Epithelial cell of proximal tubule (primary cell): Measurements from ENCODE around the gene COL26A1. TPM values are rescaled to one million over a fixed set of nuclear protein-coding genes. Genes with fewer than 3 reads are reported as not detected.
"Not testable (repeated sequence)": the region's sequence is repeated elsewhere in the genome, so short reads cannot be mapped to it uniquely, and the experiment has no call there.

ENCODE experiments used
- DNase-seq: peaks from one replicate; pipeline ENCODE4 v3.0.0-alpha.2; 2011; ENCODE audit warnings: low read depth
- H3K4me3 ChIP-seq: 2 replicates; pipeline ENCODE4 v1.5.1; 2011; ENCODE audit warnings: low read depth, mild to moderate bottlenecking, low read length
- CTCF ChIP-seq: conservative IDR thresholded peaks from 2 replicates; pipeline ENCODE4 v1.5.1; 2012; ENCODE audit warnings: low read depth, mild to moderate bottlenecking, low read length
- total RNA-seq: library from RNA; depleted of rRNA; stranded (reverse); fragments of >200 nt; gene quantifications from 2 replicates; pipeline ENCODE4 v1.2.3, GENCODE V29; 2015

Gene COL26A1
- total RNA-seq, 1 donor from 2014 or later = not detected

- H3K4me3 ChIP-seq = no peak overlapping the region
- no peak for TF ChIP-seq CTCF
- DNase-seq = no peak
These were observed 65.6 kb downstream of the COL26A1 start for GRCh38 chr7:101428093-101428866.

- H3K4me3 ChIP-seq = no peak overlapping the region
- TF ChIP-seq CTCF = no peak
- no peak for DNase-seq
These were observed 69.6 kb downstream of the COL26A1 start for GRCh38 chr7:101432316-101432715.

DNA sequence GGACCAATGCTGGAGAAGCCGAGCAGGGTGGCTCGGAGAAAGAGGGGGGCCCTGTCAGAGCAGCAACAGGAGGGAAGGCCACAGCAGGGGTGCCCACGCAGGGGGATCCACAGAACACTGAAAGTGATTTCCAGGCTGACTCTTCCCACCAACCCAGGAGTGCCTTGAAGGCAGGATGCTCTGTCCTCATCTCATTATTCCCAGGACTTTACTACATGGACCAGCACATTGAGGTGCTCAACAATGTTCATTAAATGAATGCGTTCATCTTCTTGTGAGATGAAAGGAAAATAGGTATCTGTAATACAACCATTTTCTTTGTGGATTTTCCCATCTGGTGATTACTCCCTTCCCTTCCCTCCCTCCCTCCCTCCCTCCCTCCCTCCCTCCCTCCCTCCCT is 71.0 kb downstream of the COL26A1 start:
- H3K4me3 ChIP-seq = no peak overlapping the region
- no peak for TF ChIP-seq CTCF
- DNase-seq = no peak

DNA sequence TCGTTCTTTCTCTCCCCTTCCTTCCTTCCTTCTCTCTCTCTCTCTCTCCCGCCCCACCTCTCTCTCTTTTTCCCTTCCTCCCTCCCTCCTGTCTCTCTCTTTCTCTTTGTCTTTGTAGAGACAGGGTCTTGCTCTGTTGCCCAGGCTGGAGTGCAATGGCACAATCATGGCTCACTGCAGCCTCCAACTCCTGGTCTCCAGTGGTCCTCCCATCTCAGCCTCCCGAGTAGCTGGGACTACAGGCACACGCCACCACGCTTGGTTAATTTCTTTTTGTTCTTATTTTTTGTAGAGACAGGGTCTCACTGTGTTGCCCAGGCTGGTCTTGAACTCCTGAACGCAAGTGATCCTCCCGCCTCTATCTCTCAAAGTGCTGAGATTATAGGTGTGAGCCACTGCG is 71.5 kb downstream of the COL26A1 start:
- H3K4me3 ChIP-seq, DNase-seq: not testable (repeated sequence)

DNA sequence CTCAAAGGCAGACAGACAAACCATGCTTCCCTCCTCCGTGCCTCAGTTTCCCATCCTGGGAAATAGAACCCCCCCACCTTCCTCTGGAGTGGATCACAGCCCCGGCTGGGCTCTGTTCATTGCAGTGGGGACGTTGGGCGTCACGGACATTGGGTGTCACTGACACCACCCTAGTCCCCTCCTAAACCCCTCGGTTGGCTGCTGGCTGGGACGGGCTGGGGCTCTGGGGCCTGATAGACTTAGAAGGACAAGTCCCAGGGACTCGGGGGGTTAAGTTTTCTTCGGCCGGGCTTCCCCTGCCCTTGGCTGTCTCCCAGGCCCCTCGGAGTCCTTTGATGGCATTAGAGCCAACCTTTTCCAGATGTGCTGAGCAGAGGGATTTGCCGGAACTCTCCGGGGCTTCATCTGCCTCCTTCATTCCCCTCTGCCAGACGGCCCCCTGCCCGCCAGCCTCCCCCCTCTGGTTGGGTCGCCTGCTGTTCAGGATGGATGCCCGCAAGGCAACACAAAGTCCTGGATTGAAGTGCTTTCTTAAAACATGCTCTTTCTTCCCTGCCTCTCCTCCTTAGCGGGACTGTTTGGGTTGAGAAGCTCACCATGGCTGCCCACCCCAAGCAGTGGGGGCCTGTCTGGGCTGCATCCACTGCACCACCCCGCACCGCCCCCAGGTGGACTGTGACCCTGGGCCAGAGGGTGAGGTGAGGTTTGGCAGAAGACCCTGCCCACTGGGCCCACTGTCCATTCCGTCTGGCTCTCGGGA is 73.0 kb downstream of the COL26A1 start:
- no peak overlapping the region for H3K4me3 ChIP-seq
- no peak for TF ChIP-seq CTCF
- DNase-seq = no peak

GRCh38 chr7:101436221-101436735 is 73.6 kb downstream of the COL26A1 start:
- DNase-seq = no peak
- no peak for TF ChIP-seq CTCF
- no peak overlapping the region for H3K4me3 ChIP-seq

- no peak for DNase-seq
- no peak overlapping the region for H3K4me3 ChIP-seq
- TF ChIP-seq CTCF = no peak
These were observed 74.3 kb downstream of the COL26A1 start for GRCh38 chr7:101436857-101437576.
